ENCODE results near the gene MDN1. TPM values are rescaled to one million over a fixed set of nuclear protein-coding genes. Genes with fewer than 3 reads are reported as not detected.

MDN1 gene
- total and polyA plus RNA-seq, 2 of the 13 experiments (the other 11 are each of a cell fraction or from before 2014, with no cell fraction given) = 18.8 to 52.9 TPM

DNA sequence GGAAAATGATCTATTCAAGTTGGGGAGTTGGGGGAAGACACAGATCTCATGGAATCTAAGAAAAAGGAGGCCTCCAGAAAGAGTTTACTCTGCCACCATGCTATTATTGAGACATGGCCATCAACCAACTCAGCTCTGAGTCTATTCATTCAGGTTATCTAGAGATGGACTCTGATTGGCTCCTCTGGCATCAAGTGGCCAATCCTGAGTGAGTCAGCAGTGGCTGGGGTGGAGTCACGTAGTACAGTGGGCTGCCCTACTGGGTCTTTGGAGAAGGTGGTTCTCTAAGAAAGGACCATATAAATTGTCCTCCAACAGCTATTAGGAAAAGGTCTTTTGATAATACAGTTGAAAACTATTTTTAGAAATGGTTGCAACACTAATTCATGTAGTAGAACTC lies 223.1 kb downstream of the MDN1 start:
- H3K9ac ChIP-seq (ENCODE audit: insufficient read depth, low read depth, low read length) = no peak overlapping the region

DNA sequence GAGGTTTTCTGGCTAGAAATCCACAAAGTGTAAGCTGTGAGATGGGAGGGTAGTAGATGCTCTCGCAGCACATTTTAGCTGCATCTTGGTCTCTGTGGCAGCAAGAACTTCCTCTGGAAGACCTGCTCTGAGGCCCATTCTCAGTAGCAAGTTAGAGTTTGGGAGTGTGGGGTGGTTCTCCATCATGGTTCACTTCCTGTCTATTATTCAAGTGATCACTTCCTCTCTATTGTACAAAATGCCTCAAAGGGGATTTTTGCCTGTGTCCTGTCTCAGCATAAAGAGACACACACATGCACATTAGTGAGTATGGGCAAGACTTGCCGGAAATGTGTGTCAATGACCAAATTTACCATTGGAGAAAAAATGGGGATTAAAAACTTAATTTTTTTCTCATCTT lies 223.5 kb downstream of the MDN1 start:
- FAIRE-seq (no peak), DNase-seq (ENCODE audit: low spot score) (no peak), ATAC-seq (no peak)
- Histone ChIP-seq H4K20me1 (ENCODE audit: insufficient read depth, low read length) (no peaks in the 10 kb centered on the region), H3K79me2 (ENCODE audit: insufficient read depth, low read length) (no peaks in the 10 kb centered on the region), H3K9ac (ENCODE audit: insufficient read depth, low read depth, low read length) (no peak overlapping the region), H3K27me3 (ENCODE audit: control insufficient read depth in 1 of 2, insufficient read depth in 2 of 2, low read length in 2 of 2) (no peaks in the 10 kb centered on the region; a peak in 1 of 5 replicates), H2AFZ (ENCODE audit: low read length) (no peak overlapping the region), H3K9me3 (ENCODE audit: low read length) (no peaks in the 10 kb centered on the region), H3K4me3 (replicated peaks in 1 of 3; ENCODE audit: insufficient read depth in 1 of 3, low read depth in 2 of 3, low read length in 3 of 3) (no peak overlapping the region), H3K36me3 (replicated peaks in 1 of 2; ENCODE audit: control insufficient read depth in 1 of 2, insufficient read depth in 2 of 2, low read length in 2 of 2) (no peaks in the 10 kb centered on the region), H3K27ac (ENCODE audit: extremely low read length, insufficient read depth, low read length) (no peak overlapping the region), H3K4me1 (ENCODE audit: insufficient read depth, low read length) (no peaks in the 10 kb centered on the region), H3K4me2 (ENCODE audit: low read depth, low read length) (no peak overlapping the region)
- intact Hi-C loops (cut with micrococcal nuclease; ENCODE audit: unreplicated experiment) (loop anchor here (5.0 kb wide), 2 partner anchors 164 to 224 kb away; partner anchors contain the start of gene ANKRD6), in situ Hi-C loops (cut with HindIII; ENCODE audit: extremely low pct_ligation_motif_present, low pct_unique_long_range_greater_than_20kb) (no loop called here)
- CTCF ChIA-PET (ENCODE audit: low intra/inter-chr PET ratio, low total read pairs) = no interaction called here
- 72% methylated on average over 1 of the region's 2 CpGs for WGBS (ENCODE audit: low lambda C conversion rate)
- BruUV-seq (replicated peaks) = no TSS peak
- TF ChIP-seq, protein P1, sequence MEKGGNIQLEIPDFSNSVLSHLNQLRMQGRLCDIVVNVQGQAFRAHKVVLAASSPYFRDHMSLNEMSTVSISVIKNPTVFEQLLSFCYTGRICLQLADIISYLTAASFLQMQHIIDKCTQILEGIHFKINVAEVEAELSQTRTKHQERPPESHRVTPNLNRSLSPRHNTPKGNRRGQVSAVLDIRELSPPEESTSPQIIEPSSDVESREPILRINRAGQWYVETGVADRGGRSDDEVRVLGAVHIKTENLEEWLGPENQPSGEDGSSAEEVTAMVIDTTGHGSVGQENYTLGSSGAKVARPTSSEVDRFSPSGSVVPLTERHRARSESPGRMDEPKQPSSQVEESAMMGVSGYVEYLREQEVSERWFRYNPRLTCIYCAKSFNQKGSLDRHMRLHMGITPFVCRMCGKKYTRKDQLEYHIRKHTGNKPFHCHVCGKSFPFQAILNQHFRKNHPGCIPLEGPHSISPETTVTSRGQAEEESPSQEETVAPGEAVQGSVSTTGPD (CRISPR knock-in tag; IDR thresholded peaks at IDR 0.05) = no peak
- POLR2A ChIA-PET = no interaction called here

More for the DNA sequence above, 223.1 kb downstream of the MDN1 start:
- in situ Hi-C loops (cut with HindIII; ENCODE audit: extremely low pct_ligation_motif_present, low pct_unique_long_range_greater_than_20kb) = no loop called here
- TF ChIP-seq CEBPB (IDR thresholded peaks at IDR 0.05; ENCODE audit: borderline replicate concordance, low read depth, low read length) = no peak
- no peak for TF ChIP-seq HMG20B (CRISPR knock-in tag; conservative IDR thresholded peaks at IDR 0.05)
- no peak for TF ChIP-seq MXI1 (IDR thresholded peaks at IDR 0.05; ENCODE audit: borderline replicate concordance, low read depth, low read length)
- TF ChIP-seq NPAS2 (CRISPR knock-in tag; IDR thresholded peaks at IDR 0.05; ENCODE audit: borderline replicate concordance) = no peak
- TF ChIP-seq CEBPG (CRISPR knock-in tag; IDR thresholded peaks at IDR 0.05) = no peak
- TF ChIP-seq TCF12 (IDR thresholded peaks at IDR 0.05) = no peak
- TF ChIP-seq TCF12 (CRISPR knock-in tag; IDR thresholded peaks at IDR 0.05) = no peak
- TF ChIP-seq ZNF644 (CRISPR knock-in tag; IDR thresholded peaks at IDR 0.05; ENCODE audit: low read depth) = no peak
- no peak for TF ChIP-seq KLF13 (CRISPR knock-in tag; IDR thresholded peaks at IDR 0.05)
- no peak for TF ChIP-seq ZNF556 (CRISPR knock-in tag; IDR thresholded peaks at IDR 0.05; ENCODE audit: borderline replicate concordance)
- FAIRE-seq (no peak), ATAC-seq (no peak), DNase-seq (ENCODE audit: low spot score) (no peak)
- no peak overlapping the region for H3K27ac ChIP-seq (ENCODE audit: extremely low read length, insufficient read depth, low read length)
- ChIA-PET POLR2A (no interaction called here), CTCF (ENCODE audit: low intra/inter-chr PET ratio, low total read pairs) (no interaction called here)
- intact Hi-C loops (cut with micrococcal nuclease; ENCODE audit: unreplicated experiment) = loop anchor here (5.0 kb wide), 2 partner anchors 164 to 224 kb away; partner anchors contain the start of gene ANKRD6
- H3K4me2 ChIP-seq (ENCODE audit: low read depth, low read length) = no peak overlapping the region
- H3K36me3 ChIP-seq (replicated peaks in 1 of 2; ENCODE audit: control insufficient read depth in 1 of 2, insufficient read depth in 2 of 2, low read length in 2 of 2) = no peaks in the 10 kb centered on the region
- no peak overlapping the region for H3K4me3 ChIP-seq (replicated peaks in 1 of 3; ENCODE audit: insufficient read depth in 1 of 3, low read depth in 2 of 3, low read length in 3 of 3)
- H2AFZ ChIP-seq (ENCODE audit: low read length) = no peak overlapping the region
- H3K27me3 ChIP-seq (ENCODE audit: control insufficient read depth in 1 of 2, insufficient read depth in 2 of 2, low read length in 2 of 2) = no peaks in the 10 kb centered on the region; a peak in 1 of 5 replicates
- no peaks in the 10 kb centered on the region for H3K79me2 ChIP-seq (ENCODE audit: insufficient read depth, low read length)
- BruUV-seq (replicated peaks) = no TSS peak
- H3K9me3 ChIP-seq (ENCODE audit: low read length) = no peaks in the 10 kb centered on the region
- no peaks in the 10 kb centered on the region for H4K20me1 ChIP-seq (ENCODE audit: insufficient read depth, low read length)
- H3K4me1 ChIP-seq (ENCODE audit: insufficient read depth, low read length) = no peaks in the 10 kb centered on the region
- WGBS (ENCODE audit: low lambda C conversion rate) = 17% methylated on average over 1 of the region's 1 CpG

All from HepG2 (cell line).